Colonic mucosa (tissue), 4 donors: ENCODE measurements around the gene NEGR1. TPM values are rescaled to one million over a fixed set of nuclear protein-coding genes. Genes with fewer than 3 reads are reported as not detected.

ENCODE experiments used
- DNase-seq: peaks from one replicate; pipeline ENCODE4 v3.0.0-alpha.2; 2020
- H3K27ac ChIP-seq: fragments of 200-600 bp; one replicate; pipeline ENCODE4 v1.8.0; 2021
- H3K27me3 ChIP-seq: fragments of 200-600 bp; one replicate; pipeline ENCODE4 v1.8.0; 2021
- H3K36me3 ChIP-seq: fragments of 200-600 bp; one replicate; pipeline ENCODE4 v1.8.0; 2021
- H3K4me1 ChIP-seq: fragments of 200-600 bp; one replicate; pipeline ENCODE4 v1.8.0; 2021; ENCODE audit warnings: mild to moderate bottlenecking
- H3K4me3 ChIP-seq: fragments of 200-600 bp; one replicate; pipeline ENCODE4 v1.8.0; 2021
- H3K9ac ChIP-seq, 2 donors: one replicate each; pipeline ENCODE4 v1.7.0; 2013; ENCODE audit warnings: control low read depth in 2 of 2, low read depth in 2 of 2, low read length in 2 of 2
- H3K9me3 ChIP-seq: fragments of 200-600 bp; one replicate; pipeline ENCODE4 v1.8.0; 2021
- intact Hi-C: fragments of 100-400 bp; cut with DNase I; formaldehyde crosslinking; loops from one replicate; pipeline ENCODE4 v1.14.1; 2022
- total RNA-seq, 2 donors: library from RNA; stranded (reverse); fragmentation: NEBNext Ultra II Directional in 1 of 2; extraction: Animal tissue kit (Norgen Biotek cat#: 25700) in 1 of 2; gene quantifications; one replicate each; pipeline ENCODE4 v1.2.1, GENCODE V29; 2021
- TF ChIP-seq, protein P1 (sequence below): fragments of 200-600 bp; IDR thresholded peaks from one replicate; pipeline ENCODE4 v1.8.0; 2022; ENCODE audit warnings: antibody characterized with exemption, mild to moderate bottlenecking
- donor health status: healthy.
- donor health status: DM: no; HTN: no; CAD: no.
- donor health status: DM: no; HTN: no; CAD: no.

Gene NEGR1
- total RNA-seq, 2 donors from 2014 or later: 4.0 to 9.2 TPM

DNA sequence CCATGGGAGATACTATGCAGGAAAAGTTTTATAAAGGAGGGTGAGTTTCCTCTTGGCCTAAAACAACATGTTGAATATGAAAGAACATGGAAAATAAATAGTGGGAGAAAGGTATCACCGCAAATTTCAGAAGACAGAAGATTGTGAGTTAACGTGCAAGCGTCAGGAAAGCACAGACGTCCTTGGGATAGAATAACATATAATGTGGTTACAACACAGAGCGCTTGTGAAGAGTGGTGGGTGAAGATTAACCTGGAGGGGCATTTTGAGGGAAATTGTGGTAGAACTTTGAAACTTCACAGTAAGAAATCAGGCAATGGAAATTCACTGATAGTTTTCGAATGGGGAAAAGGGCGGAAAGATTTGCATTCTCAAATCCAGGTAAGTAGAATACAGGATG is 47.3 kb downstream of the NEGR1 start:
- intact Hi-C loops: no loop called here
- H3K9me3 ChIP-seq: no peaks in the 10 kb centered on the region

GRCh38 chr1:72230746-72231145 is 51.6 kb downstream of the NEGR1 start:
- no peaks in the 10 kb centered on the region for H3K27me3 ChIP-seq
- TF ChIP-seq, protein P1, sequence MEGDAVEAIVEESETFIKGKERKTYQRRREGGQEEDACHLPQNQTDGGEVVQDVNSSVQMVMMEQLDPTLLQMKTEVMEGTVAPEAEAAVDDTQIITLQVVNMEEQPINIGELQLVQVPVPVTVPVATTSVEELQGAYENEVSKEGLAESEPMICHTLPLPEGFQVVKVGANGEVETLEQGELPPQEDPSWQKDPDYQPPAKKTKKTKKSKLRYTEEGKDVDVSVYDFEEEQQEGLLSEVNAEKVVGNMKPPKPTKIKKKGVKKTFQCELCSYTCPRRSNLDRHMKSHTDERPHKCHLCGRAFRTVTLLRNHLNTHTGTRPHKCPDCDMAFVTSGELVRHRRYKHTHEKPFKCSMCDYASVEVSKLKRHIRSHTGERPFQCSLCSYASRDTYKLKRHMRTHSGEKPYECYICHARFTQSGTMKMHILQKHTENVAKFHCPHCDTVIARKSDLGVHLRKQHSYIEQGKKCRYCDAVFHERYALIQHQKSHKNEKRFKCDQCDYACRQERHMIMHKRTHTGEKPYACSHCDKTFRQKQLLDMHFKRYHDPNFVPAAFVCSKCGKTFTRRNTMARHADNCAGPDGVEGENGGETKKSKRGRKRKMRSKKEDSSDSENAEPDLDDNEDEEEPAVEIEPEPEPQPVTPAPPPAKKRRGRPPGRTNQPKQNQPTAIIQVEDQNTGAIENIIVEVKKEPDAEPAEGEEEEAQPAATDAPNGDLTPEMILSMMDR: no peak
- intact Hi-C loops: no loop called here
- no peaks in the 10 kb centered on the region for H3K36me3 ChIP-seq
- no peak for DNase-seq
- H3K9ac ChIP-seq: no peak overlapping the region
- no peak overlapping the region for H3K27ac ChIP-seq
- H3K9me3 ChIP-seq: no peaks in the 10 kb centered on the region
- H3K4me3 ChIP-seq: no peak overlapping the region
- H3K4me1 ChIP-seq: no peaks in the 10 kb centered on the region

More for the DNA sequence above, 47.3 kb downstream of the NEGR1 start:
- no peak overlapping the region for H3K27ac ChIP-seq
- no peaks in the 10 kb centered on the region for H3K4me1 ChIP-seq
- H3K27me3 ChIP-seq: no peaks in the 10 kb centered on the region
- TF ChIP-seq, protein P1: no peak
- no peak overlapping the region for H3K4me3 ChIP-seq
- no peaks in the 10 kb centered on the region for H3K36me3 ChIP-seq
- DNase-seq: no peak
- H3K9ac ChIP-seq: no peak overlapping the region

- TF ChIP-seq, protein P1: no peak
- Histone ChIP-seq H3K27me3 (no peaks in the 10 kb centered on the region), H3K9ac (no peak overlapping the region)
Observed at GRCh38 chr1:72229893-72230292, 52.4 kb downstream of the NEGR1 start.

DNA sequence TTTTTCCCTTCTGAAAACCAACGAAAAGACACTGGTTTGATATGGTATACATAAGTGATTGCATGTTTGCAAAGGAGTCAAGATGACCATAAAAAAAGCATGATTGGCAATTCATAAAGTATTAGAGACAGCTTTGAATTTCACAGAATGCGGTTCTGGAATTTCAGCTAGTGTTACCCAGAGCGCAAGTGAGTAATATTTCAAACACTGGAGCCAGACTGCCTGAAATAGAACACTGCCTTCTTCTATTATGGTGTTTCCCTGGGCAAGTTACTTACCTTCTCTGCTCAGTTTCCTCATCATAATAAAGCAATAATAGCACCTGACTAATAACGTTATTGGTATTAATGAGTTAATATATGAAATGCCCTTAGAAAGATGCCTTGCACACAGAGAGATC is 54.7 kb downstream of the NEGR1 start:
- Histone ChIP-seq H3K4me1 (no peaks in the 10 kb centered on the region), H3K9me3 (no peaks in the 10 kb centered on the region), H3K4me3 (no peak overlapping the region), H3K9ac (no peak overlapping the region), H3K36me3 (no peaks in the 10 kb centered on the region), H3K27ac (no peak overlapping the region), H3K27me3 (no peaks in the 10 kb centered on the region)
- intact Hi-C loops: no loop called here
- TF ChIP-seq, protein P1: no peak
- no peak for DNase-seq

More at GRCh38 chr1:72229893-72230292, 52.4 kb downstream of the NEGR1 start:
- Histone ChIP-seq H3K4me1 (no peaks in the 10 kb centered on the region), H3K9me3 (no peaks in the 10 kb centered on the region), H3K4me3 (no peak overlapping the region), H3K27ac (no peak overlapping the region), H3K36me3 (no peaks in the 10 kb centered on the region)
- intact Hi-C loops: no loop called here
- no peak for DNase-seq

DNA sequence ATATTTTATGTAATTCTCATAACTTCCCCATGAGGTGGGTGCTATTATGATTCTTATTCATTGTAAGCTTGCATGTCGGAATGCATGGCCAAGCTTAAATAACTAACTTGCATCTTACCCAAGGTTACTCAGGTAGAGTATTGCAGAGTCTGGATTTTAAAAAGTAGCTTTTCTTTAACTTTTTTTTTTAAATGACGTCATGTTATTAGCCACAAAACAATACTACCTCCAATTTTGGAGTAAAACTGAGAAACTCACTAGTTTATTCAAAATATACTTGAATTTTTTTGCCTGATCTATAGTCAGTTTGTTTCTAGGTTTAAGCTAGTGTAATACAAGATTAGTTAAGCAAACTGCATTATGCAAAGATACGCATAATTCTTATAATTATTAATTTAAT is 57.8 kb downstream of the NEGR1 start:
- TF ChIP-seq, protein P1: no peak
- Histone ChIP-seq H3K9me3 (no peaks in the 10 kb centered on the region), H3K9ac (no peak overlapping the region), H3K27me3 (no peaks in the 10 kb centered on the region), H3K36me3 (no peaks in the 10 kb centered on the region), H3K27ac (no peak overlapping the region), H3K4me3 (no peak overlapping the region), H3K4me1 (no peaks in the 10 kb centered on the region)
- intact Hi-C loops: no loop called here
- no peak for DNase-seq

DNA sequence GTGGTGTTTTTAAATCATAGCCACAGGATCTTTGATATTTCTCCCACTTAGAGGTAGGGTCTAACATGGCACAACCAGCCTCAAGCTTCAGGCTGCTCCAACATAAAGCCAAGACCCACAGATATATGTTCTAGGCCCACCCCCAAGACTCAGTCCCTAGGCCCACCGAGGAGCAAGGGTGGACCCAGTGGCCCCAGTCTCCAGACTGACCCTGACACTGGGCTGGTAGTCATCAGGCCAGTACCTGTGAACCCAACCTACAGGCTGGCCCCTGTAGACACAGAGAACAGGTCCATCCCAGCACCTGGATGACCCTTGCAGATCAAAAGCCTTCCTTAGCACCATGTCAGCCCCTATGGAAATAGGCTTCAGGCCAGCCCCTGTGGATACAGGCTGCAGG is 60.5 kb downstream of the NEGR1 start:
- no peaks in the 10 kb centered on the region for H3K4me1 ChIP-seq
- no peak for DNase-seq
- intact Hi-C loops: no loop called here

More for the DNA sequence above, 60.5 kb downstream of the NEGR1 start:
- Histone ChIP-seq H3K27ac (no peak overlapping the region), H3K9me3 (no peaks in the 10 kb centered on the region), H3K27me3 (no peaks in the 10 kb centered on the region), H3K36me3 (no peaks in the 10 kb centered on the region), H3K4me3 (no peak overlapping the region), H3K9ac (no peak overlapping the region)
- TF ChIP-seq, protein P1: no peak
